NB4 (cell line): ENCODE results near the gene STARD13.

Experiments
- DNase-seq: peaks from one replicate; pipeline ENCODE4 v3.0.0; 2010; ENCODE audit warnings: low read depth
- H3K4me3 ChIP-seq: one replicate; pipeline ENCODE4 v1.5.1; 2011; ENCODE audit warnings: mild to moderate bottlenecking, low read depth, low read length, moderate library complexity
- MAX ChIP-seq: IDR thresholded peaks from 2 replicates; pipeline ENCODE4 v1.6.1; 2011; ENCODE audit warnings: low read depth, low read length
- MYC ChIP-seq: IDR thresholded peaks from 2 replicates; pipeline ENCODE4 v1.6.1; 2011; ENCODE audit warnings: low read depth, low read length
- POLR2A ChIP-seq: IDR thresholded peaks from 2 replicates; pipeline ENCODE4 v1.6.1; 2011; ENCODE audit warnings: mild to moderate bottlenecking; ENCODE audit not compliant: insufficient read length; ENCODE audit errors: extremely low read depth
- TF ChIP-seq, protein P1 (sequence below): IDR thresholded peaks from one replicate; pipeline ENCODE4 v1.5.1; 2012; ENCODE audit warnings: low read depth, low read length

STARD13 gene

DNA sequence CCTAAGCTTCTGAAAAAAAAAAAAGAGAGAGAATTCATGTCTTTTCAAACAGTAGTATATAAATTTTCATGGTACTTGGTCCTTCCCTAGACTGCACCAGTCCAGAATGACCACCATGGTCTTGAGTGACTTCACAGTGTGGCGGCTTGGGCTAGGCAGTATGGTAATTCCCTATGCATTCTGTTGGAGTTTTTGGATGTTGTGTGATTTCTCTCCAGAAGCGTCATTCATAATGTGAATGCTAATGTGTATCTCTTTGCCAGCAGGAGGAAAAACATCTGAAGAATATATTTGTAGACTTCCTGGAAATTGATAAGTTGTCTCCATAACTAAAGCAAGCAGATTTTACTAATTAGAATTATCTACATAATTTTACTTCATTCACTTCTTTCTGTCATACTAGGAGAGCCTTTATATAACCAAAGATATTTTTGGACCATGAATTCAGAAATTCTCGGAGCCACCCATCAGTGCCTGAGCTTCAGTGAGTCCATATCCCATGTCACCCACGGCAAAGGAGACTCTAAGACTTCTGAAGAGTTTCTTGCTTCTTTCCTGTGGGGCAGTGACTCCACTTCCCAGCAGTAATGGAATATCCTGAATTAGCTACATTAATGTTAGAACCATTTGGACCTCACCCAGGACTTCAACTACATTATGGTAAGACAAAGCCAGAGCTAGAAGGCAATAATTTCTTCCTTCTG is 8.4 kb downstream of the STARD13 start:
- H3K4me3 ChIP-seq = no peak overlapping the region
- TF ChIP-seq, protein P1, sequence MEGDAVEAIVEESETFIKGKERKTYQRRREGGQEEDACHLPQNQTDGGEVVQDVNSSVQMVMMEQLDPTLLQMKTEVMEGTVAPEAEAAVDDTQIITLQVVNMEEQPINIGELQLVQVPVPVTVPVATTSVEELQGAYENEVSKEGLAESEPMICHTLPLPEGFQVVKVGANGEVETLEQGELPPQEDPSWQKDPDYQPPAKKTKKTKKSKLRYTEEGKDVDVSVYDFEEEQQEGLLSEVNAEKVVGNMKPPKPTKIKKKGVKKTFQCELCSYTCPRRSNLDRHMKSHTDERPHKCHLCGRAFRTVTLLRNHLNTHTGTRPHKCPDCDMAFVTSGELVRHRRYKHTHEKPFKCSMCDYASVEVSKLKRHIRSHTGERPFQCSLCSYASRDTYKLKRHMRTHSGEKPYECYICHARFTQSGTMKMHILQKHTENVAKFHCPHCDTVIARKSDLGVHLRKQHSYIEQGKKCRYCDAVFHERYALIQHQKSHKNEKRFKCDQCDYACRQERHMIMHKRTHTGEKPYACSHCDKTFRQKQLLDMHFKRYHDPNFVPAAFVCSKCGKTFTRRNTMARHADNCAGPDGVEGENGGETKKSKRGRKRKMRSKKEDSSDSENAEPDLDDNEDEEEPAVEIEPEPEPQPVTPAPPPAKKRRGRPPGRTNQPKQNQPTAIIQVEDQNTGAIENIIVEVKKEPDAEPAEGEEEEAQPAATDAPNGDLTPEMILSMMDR = no peak
- TF ChIP-seq POLR2A (no peak), MYC (no peak), MAX (no peak)
- no peak for DNase-seq

DNA sequence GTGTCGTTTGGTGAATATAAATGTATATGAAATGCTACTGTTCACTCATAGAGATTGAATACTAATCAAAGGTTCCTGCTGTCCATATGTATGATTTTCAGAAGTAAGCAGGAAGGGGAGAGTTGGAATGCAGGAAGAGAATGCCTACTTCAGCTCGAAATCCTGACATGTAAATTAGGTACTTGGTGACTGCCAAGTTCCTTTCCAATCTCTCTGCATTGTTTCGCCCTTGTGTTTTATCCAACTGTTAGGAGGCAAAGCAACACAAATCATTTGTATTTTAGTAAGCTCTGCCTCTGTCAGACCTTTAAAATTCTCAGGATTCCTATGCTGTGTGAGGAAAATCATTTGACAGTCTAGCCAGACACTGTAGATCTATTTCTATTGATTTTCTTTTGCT is 9.0 kb downstream of the STARD13 start:
- TF ChIP-seq MYC (no peak), POLR2A (no peak), MAX (no peak)
- TF ChIP-seq, protein P1 = no peak
- no peak for DNase-seq
- no peak overlapping the region for H3K4me3 ChIP-seq

DNA sequence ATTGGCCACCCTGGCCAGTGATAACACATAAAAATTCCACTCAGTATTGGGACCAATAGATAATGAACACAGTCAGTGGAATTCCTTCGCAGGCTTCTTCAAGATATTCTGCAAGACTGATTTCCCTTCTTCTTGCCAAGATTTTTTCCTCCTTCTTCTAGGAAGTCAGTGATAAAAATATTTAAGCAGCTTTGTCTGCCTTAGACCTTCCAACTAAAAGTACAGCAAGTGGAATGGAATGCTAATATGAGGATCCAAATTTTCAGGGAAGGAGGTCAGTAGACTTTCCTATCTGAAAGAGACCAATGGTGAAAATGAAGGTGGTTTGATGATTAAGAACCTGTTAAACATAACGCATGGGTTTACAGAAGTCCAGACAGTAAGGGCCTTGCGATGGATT is 9.6 kb downstream of the STARD13 start:
- H3K4me3 ChIP-seq = no peak overlapping the region
- TF ChIP-seq POLR2A = no peak
- TF ChIP-seq, protein P1 = no peak
- no peak for TF ChIP-seq MAX
- DNase-seq = no peak

DNA sequence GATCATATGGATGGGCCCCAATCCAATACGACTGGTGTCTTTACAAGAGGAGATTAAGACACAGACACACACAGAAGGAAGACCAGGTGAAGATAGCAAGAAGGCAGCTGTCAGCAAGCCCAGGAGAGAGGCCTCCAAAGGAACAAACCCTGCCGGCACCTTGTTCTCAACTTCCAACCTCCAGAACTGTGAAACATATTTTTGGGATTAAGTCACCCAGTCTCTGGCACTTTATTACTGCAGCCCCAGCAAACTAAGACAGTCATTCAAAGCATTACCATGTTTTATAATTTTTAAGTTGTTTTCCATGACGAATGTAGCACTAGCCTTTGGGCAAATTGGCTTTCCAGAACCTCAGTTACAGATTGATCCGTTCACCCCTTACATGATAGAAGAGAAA is 11.3 kb downstream of the STARD13 start:
- no peak overlapping the region for H3K4me3 ChIP-seq
- no peak for DNase-seq
- TF ChIP-seq MAX (no peak), MYC (no peak), POLR2A (no peak)
- TF ChIP-seq, protein P1 = no peak

DNA sequence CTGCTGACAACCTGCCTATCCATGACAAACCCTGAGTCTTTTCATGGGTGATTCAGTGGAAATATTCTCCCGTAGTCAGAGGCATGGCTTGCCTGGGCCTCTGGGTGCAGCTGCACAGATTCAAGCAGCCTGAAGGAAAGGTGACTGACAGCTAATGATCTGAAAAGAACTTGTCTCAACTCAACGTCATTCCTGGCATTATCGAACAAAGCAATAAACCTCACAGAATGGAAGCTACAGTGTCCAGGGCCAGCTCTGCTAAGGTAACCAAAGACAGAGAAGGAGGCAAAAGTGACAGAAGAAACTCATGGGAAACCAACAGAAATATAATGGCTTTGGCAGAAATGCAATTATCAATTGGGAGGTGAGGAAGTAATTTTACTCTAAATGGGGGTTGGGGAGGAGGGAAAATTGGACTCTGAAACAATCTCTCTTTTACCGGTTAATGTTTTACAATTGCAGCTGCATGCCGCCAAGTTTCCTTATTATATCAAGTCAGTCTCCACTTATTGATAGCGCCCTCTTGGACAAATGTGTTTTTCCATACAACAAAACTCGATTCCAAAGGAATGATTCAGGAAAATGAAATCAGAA is 12.9 kb downstream of the STARD13 start:
- no peak for DNase-seq
- TF ChIP-seq MAX (no peak), POLR2A (no peak), MYC (no peak)
- TF ChIP-seq, protein P1 = no peak
- no peak overlapping the region for H3K4me3 ChIP-seq
